NT2/D1 (cell line): Measurements from ENCODE around the gene CHRNG.

Experiments used
- DNase-seq: peaks from one replicate; pipeline ENCODE4 v3.0.0-alpha.2; 2011; ENCODE audit warnings: low read depth, low spot score
- H3K27me3 ChIP-seq: 2 replicates; pipeline ENCODE4 v1.6.0; 2011; ENCODE audit warnings: mild to moderate bottlenecking; ENCODE audit not compliant: insufficient read length, insufficient read depth
- H3K36me3 ChIP-seq: 2 replicates; pipeline ENCODE4 v1.6.1; 2011; ENCODE audit warnings: mild to moderate bottlenecking, low read length, mixed read lengths; ENCODE audit not compliant: insufficient read depth, insufficient read length
- H3K4me1 ChIP-seq: 2 replicates; pipeline ENCODE4 v1.5.1; 2011; ENCODE audit not compliant: insufficient read depth, insufficient read length
- H3K4me3 ChIP-seq: 2 replicates; pipeline ENCODE4 v1.5.1; 2011; ENCODE audit warnings: low read depth; ENCODE audit not compliant: insufficient read length
- H3K9ac ChIP-seq: 2 replicates; pipeline ENCODE4 v1.6.0; 2011; ENCODE audit warnings: low read depth; ENCODE audit not compliant: insufficient read length
- H3K9me3 ChIP-seq: 2 replicates; pipeline ENCODE4 v1.5.1; 2011; ENCODE audit warnings: mild to moderate bottlenecking, low read length; ENCODE audit not compliant: insufficient read depth
- SUZ12 ChIP-seq: IDR thresholded peaks from 2 replicates; pipeline ENCODE4 v1.6.1; 2011; ENCODE audit not compliant: insufficient read length, insufficient read depth; ENCODE audit errors: extremely low read depth
- YY1 ChIP-seq: IDR thresholded peaks from 2 replicates; pipeline ENCODE4 v1.6.1; 2011; ENCODE audit not compliant: insufficient read length, insufficient read depth
- ZNF274 ChIP-seq: IDR thresholded peaks from 2 replicates; pipeline ENCODE4 v1.6.1; 2011; ENCODE audit warnings: mild to moderate bottlenecking, low read depth, low read length

Gene CHRNG

GRCh38 chr2:232539298-232540231 lies at the start of gene CHRNG:
TSS of gene CHRNG (plus strand) at chr2:232539692. CDS start at chr2:232539748, 56 bp downstream.
- DNase-seq = no peak

DNA sequence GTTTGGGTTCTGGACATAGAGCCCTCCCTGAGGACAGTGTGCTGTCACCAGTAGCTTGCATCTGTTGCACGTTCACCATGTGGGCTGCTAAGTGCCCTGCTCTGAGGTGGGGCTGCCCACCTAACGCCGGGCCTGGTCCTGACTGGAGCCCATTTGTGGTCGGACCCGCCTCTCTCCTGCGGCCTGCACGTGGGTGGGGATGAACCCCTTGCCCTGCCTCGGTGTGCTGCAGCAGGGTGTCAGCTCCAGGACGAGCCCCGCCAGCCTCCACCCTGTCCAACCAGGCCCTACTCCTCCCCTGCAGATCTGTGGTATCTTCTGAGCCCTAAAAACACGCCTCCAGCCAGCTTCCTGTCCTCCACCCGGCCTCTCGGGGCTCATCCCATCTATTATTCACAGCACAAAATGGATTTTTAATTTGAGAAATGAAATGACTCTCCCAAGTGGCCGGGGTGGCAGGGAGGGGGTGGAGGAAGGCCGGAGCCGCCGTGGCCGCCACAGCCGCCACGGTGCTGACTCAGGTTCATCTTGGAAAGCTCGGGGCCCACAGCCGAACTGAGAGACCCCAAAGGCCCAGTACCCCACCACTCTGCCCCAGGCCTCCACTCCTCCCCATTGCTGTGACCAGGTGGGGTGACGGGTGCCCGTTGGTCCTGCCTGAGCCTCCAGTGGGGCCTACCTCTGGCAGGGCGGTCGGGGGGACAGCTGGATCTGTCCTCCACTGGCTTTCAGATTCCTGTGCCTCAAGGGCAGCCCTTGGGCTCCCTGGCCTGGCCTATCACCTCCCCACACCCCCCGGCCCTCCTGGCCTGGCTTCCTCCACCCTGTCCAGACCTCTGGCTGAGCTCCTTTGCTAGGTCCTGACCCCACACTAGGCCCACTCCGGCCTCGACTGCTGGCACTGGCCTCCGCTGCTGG lies 49.0 kb upstream of the CHRNG start:
- H3K36me3 ChIP-seq = no peaks in the 10 kb centered on the region
- H3K4me1 ChIP-seq = peaks cover 40% of the 10 kb centered on the region
- no peak for DNase-seq
- no peak overlapping the region for H3K4me3 ChIP-seq
- peaks cover 42% of the 10 kb centered on the region for H3K27me3 ChIP-seq
- no peak overlapping the region for H3K9ac ChIP-seq
- no peak for TF ChIP-seq ZNF274
- no peak for TF ChIP-seq SUZ12
- no peak for TF ChIP-seq YY1
- no peaks in the 10 kb centered on the region for H3K9me3 ChIP-seq

More at GRCh38 chr2:232539298-232540231, at the start of gene CHRNG:
- H3K4me1 ChIP-seq = peaks cover 17% of the 10 kb centered on the region
- H3K9me3 ChIP-seq = peaks cover 10% of the 10 kb centered on the region; the same call in 1 of the 2 replicates
- H3K4me3 ChIP-seq = no peak within 1 kb of the TSS
- peak within 1 kb of the TSS; percentile 46 for H3K9ac ChIP-seq
- H3K27me3 ChIP-seq = no peaks in the 10 kb centered on the region
- TF ChIP-seq YY1 (no peak), SUZ12 (no peak), ZNF274 (no peak)
- peaks cover 15% of the 10 kb centered on the region for H3K36me3 ChIP-seq

GRCh38 chr2:232491139-232491780 lies 48.2 kb upstream of the CHRNG start:
- Histone ChIP-seq H3K4me3 (no peak overlapping the region), H3K27me3 (peaks cover 34% of the 10 kb centered on the region), H3K9me3 (no peaks in the 10 kb centered on the region), H3K9ac (no peak overlapping the region), H3K36me3 (no peaks in the 10 kb centered on the region), H3K4me1 (peaks cover 39% of the 10 kb centered on the region)
- no peak for TF ChIP-seq YY1
- DNase-seq = no peak

DNA sequence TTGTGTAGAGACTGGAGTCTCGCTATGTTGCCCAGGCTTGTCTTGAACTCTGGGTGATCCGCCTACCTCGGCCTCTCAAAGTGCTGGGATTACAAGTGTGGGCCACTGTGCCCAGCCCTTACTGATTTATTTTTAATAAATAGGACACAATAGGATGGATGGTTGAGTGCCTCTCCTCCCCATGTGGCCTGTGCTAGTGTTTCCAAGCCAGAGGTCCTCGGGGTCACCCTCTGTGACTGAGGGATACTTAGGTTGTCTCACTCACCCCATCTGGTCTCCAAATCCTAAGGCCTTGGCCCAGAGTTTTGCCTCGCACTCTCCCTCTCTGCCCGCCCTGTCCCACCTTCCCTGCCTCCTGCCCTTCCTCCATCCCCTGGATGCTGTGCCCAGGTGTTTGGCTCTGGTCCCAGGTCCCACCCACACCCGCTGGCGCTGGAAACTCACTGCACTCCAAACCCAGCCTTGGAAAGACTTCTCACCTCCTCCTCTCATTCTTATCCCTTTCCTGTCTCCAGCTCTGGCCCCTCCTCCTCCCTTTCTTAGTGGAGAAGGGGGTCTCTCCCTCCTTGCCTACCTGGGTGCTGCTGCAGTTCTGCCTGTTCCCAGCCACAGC lies 47.1 kb upstream of the CHRNG start:
- Histone ChIP-seq H3K4me3 (no peak overlapping the region), H3K36me3 (no peaks in the 10 kb centered on the region), H3K27me3 (peaks cover 23% of the 10 kb centered on the region), H3K9ac (no peak overlapping the region), H3K9me3 (no peaks in the 10 kb centered on the region), H3K4me1 (peaks cover 31% of the 10 kb centered on the region)
- no peak for DNase-seq
- TF ChIP-seq YY1 (no peak), ZNF274 (no peak), SUZ12 (no peak)

DNA sequence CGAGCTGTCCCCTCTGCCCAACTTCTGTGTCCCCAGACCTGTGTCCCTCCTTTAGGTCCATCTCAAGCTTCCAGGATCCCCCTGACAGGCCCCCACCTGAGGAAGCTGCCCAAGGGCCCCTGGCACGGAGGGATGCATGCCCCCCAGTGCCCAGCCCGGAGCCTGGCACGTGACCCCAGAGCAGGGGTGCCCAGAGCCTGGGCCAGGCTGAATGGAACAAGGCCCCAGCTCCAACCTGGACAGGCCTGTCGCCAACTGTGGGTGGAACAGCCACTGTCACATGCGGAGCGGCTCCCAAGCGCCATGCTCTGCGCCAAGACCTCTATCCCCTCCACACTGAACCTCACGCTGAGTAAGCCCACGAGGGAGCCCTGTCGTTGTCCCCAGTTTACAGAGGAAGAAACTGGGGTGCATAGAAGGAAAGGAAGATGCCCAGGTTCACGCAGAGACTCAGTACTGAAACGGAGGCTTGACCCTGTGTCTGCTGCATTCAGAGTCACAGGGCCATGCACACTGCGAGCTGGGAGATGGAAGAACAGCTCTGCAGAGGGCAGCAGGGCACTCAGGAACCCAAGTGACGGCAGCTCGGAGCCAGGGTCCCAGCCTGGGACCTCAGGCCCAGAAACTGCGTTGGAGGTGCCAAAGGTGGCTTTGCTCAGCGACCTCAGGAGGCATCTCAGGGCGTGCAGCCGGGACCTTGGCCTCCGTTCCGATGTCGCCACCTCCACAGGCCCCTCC lies 46.4 kb upstream of the CHRNG start:
- TF ChIP-seq ZNF274 (no peak), SUZ12 (no peak), YY1 (no peak)
- DNase-seq = no peak
- no peaks in the 10 kb centered on the region for H3K9me3 ChIP-seq

GRCh38 chr2:232493701-232494474 lies 45.6 kb upstream of the CHRNG start:
- Histone ChIP-seq H3K9me3 (no peaks in the 10 kb centered on the region), H3K36me3 (no peaks in the 10 kb centered on the region), H3K4me1 (peaks cover 24% of the 10 kb centered on the region), H3K4me3 (no peak overlapping the region), H3K9ac (no peak overlapping the region), H3K27me3 (peaks cover 9% of the 10 kb centered on the region)
- no peak for TF ChIP-seq SUZ12
- no peak for TF ChIP-seq YY1
- no peak for TF ChIP-seq ZNF274
- DNase-seq = no peak

More for the DNA sequence above, 46.4 kb upstream of the CHRNG start:
- H3K4me1 ChIP-seq = peaks cover 30% of the 10 kb centered on the region
- no peak overlapping the region for H3K4me3 ChIP-seq
- H3K9ac ChIP-seq = no peak overlapping the region
- no peaks in the 10 kb centered on the region for H3K36me3 ChIP-seq
- peaks cover 16% of the 10 kb centered on the region for H3K27me3 ChIP-seq
